ENCODE results near the gene WASL.

DNA sequence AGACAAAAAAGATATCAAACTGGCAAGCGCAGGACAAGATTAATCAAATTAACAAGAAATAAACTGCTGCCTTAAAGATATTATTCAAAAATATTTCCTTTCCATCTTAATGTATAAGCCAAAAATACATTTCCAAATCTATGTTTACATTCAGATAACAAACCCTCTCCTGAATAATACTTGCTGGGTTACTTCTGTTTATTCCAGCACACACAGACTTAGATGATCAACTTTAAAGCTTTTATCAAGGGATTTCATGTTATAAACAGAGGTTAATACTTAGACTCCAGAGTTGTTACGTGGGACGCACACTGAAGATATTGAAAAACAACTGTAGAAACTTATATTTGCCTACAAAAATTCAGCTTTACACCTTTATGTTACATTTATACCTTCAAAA, 59.6 kb downstream of the WASL start:
- TF ChIP-seq POLR2A (IDR thresholded peaks at IDR 0.05; ENCODE audit: low read depth, low read length), result no peak
- no peak for TF ChIP-seq TAF1 (IDR thresholded peaks at IDR 0.05; ENCODE audit: borderline replicate concordance, low read depth, low read length)
- TF ChIP-seq POLR2AphosphoS5 (IDR thresholded peaks at IDR 0.05; ENCODE audit: low read depth, low read length), result no peak

All from GM12892 (cell line).